ENCODE data around the gene KLHL7. TPM values are rescaled to one million over a fixed set of nuclear protein-coding genes. Genes with fewer than 3 reads are reported as not detected.

KLHL7 gene
- total RNA-seq, 1 experiment from 2014 or later: 20.6 TPM

DNA sequence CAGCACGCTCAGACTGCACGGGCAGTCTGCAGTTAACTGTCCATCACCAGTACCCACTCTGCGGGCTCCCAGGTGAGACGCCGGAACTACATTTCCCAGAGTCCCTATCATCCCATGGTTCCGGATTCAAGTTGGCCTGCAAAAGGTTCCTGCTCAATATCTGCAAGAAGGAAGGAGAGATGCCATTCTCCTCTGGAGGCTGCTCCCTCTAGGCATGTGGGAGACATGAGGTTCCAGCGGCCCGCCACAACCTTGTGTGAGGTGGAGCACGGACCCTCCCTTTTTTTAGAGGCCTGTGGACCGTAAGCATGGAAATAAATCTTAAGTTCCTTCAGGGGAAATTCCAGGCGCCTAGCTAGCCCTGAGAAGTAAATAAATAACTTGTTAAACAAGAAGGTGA lies 106.0 kb downstream of the KLHL7 start:
- Histone ChIP-seq H3K27ac (ENCODE audit: low read depth, low read length) (no peak overlapping the region), H3K9me3 (ENCODE audit: control insufficient read depth in 1 of 2, insufficient read depth in 1 of 2, low read depth in 1 of 2, low read length in 2 of 2) (no peaks in the 10 kb centered on the region), H3K4me2 (ENCODE audit: low read length) (no peak overlapping the region), H3K27me3 (ENCODE audit: insufficient read depth, low read length) (no peaks in the 10 kb centered on the region), H3K36me3 (ENCODE audit: control insufficient read depth in 1 of 2, insufficient read depth in 2 of 2, low read length in 2 of 2) (no peaks in the 10 kb centered on the region), H3K79me2 (ENCODE audit: insufficient read depth, low read length) (no peaks in the 10 kb centered on the region), H3K4me1 (ENCODE audit: control insufficient read depth in 1 of 2, insufficient read depth in 2 of 2, low read length in 2 of 2) (no peaks in the 10 kb centered on the region), H3K9ac (ENCODE audit: low read length) (no peak overlapping the region), H4K20me1 (ENCODE audit: insufficient read depth) (no peaks in the 10 kb centered on the region), H3K4me3 (replicated peaks in 1 of 2; ENCODE audit: low read depth in 1 of 2, low read length in 2 of 2) (no peak overlapping the region), H2AFZ (ENCODE audit: low read depth, low read length, poor library complexity, severe bottlenecking) (no peak overlapping the region), H3K9me2 (ENCODE audit: insufficient read depth) (no peaks in the 10 kb centered on the region)
- intact Hi-C loops (cut with micrococcal nuclease): no loop called here
- ATAC-seq: no peak
- ChIA-PET POLR2A (no interaction called here), RAD21 (ENCODE audit: low non-redundant PET in 1 of 2, low total read pairs in 2 of 2, uncharacterized antibody in 2 of 2, unreplicated experiment in 2 of 2) (no interaction called here), CTCF (no interaction called here)
- no TSS peak for BruUV-seq (replicated peaks)
- TF ChIP-seq CBX3 (IDR thresholded peaks at IDR 0.05; ENCODE audit: low read depth): no peak
- TF ChIP-seq SP1 (IDR thresholded peaks at IDR 0.05; ENCODE audit: low read depth): no peak
- no peak for DNase-seq (ENCODE audit: low read depth, low spot score)

DNA sequence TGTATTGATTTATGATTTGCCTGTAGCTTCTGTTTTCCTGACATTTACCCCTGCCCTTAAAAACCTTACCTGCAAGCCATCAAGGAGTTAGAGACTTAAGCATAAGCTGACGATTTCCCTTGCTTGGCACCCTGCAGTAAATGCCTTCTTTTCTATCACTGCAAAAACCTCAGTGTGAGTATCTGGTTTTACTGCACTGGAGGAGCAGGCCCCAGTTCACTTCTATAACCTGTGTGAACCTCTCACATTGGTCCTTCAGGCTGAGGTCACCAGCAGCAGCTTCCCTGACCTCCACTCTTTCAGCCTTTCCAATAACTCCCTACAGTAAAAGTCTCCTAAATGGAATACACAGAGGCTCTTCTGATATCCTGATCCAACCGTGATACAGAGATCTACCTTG lies 106.8 kb downstream of the KLHL7 start:
- BruUV-seq (replicated peaks): no TSS peak
- H3K9me2 ChIP-seq (ENCODE audit: insufficient read depth): no peaks in the 10 kb centered on the region
- no peak overlapping the region for H2AFZ ChIP-seq (ENCODE audit: low read depth, low read length, poor library complexity, severe bottlenecking)
- H3K4me2 ChIP-seq (ENCODE audit: low read length): no peak overlapping the region
- no peaks in the 10 kb centered on the region for H3K9me3 ChIP-seq (ENCODE audit: control insufficient read depth in 1 of 2, insufficient read depth in 1 of 2, low read depth in 1 of 2, low read length in 2 of 2)
- H4K20me1 ChIP-seq (ENCODE audit: insufficient read depth): no peaks in the 10 kb centered on the region
- ChIA-PET POLR2A (no interaction called here), RAD21 (ENCODE audit: low non-redundant PET in 1 of 2, low total read pairs in 2 of 2, uncharacterized antibody in 2 of 2, unreplicated experiment in 2 of 2) (no interaction called here), CTCF (no interaction called here)
- ATAC-seq (no peak), DNase-seq (ENCODE audit: low read depth, low spot score) (no peak)
- no peaks in the 10 kb centered on the region for H3K79me2 ChIP-seq (ENCODE audit: insufficient read depth, low read length)
- H3K9ac ChIP-seq (ENCODE audit: low read length): no peak overlapping the region
- intact Hi-C loops (cut with micrococcal nuclease): no loop called here
- H3K36me3 ChIP-seq (ENCODE audit: control insufficient read depth in 1 of 2, insufficient read depth in 2 of 2, low read length in 2 of 2): no peaks in the 10 kb centered on the region
- H3K27me3 ChIP-seq (ENCODE audit: insufficient read depth, low read length): no peaks in the 10 kb centered on the region
- H3K4me1 ChIP-seq (ENCODE audit: control insufficient read depth in 1 of 2, insufficient read depth in 2 of 2, low read length in 2 of 2): no peaks in the 10 kb centered on the region
- no peak overlapping the region for H3K27ac ChIP-seq (ENCODE audit: low read depth, low read length)
- H3K4me3 ChIP-seq (replicated peaks in 1 of 2; ENCODE audit: low read depth in 1 of 2, low read length in 2 of 2): no peak overlapping the region
- TF ChIP-seq, protein P1, sequence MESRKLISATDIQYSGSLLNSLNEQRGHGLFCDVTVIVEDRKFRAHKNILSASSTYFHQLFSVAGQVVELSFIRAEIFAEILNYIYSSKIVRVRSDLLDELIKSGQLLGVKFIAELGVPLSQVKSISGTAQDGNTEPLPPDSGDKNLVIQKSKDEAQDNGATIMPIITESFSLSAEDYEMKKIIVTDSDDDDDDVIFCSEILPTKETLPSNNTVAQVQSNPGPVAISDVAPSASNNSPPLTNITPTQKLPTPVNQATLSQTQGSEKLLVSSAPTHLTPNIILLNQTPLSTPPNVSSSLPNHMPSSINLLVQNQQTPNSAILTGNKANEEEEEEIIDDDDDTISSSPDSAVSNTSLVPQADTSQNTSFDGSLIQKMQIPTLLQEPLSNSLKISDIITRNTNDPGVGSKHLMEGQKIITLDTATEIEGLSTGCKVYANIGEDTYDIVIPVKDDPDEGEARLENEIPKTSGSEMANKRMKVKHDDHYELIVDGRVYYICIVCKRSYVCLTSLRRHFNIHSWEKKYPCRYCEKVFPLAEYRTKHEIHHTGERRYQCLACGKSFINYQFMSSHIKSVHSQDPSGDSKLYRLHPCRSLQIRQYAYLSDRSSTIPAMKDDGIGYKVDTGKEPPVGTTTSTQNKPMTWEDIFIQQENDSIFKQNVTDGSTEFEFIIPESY (IDR thresholded peaks at IDR 0.05; ENCODE audit: extremely low read depth, insufficient replicate concordance, low read length): no peak
- TF ChIP-seq CEBPB (IDR thresholded peaks at IDR 0.05; ENCODE audit: low read depth) (no peak), EGR1 (IDR thresholded peaks at IDR 0.05; ENCODE audit: low read depth) (no peak), TCF7L2 (IDR thresholded peaks at IDR 0.05; ENCODE audit: borderline replicate concordance, extremely low read depth, insufficient read depth, insufficient read length) (no peak), JUND (IDR thresholded peaks at IDR 0.05) (no peak), SRF (IDR thresholded peaks at IDR 0.05; ENCODE audit: low read depth) (no peak), FOSL1 (IDR thresholded peaks at IDR 0.05; ENCODE audit: low read depth) (no peak), ELF1 (IDR thresholded peaks at IDR 0.05; ENCODE audit: borderline replicate concordance, low read depth) (no peak), EZH2 (IDR thresholded peaks at IDR 0.05) (no peak), EZH2phosphoT487 (IDR thresholded peaks at IDR 0.05; ENCODE audit: borderline replicate concordance) (no peak)
- TF ChIP-seq, protein P2, sequence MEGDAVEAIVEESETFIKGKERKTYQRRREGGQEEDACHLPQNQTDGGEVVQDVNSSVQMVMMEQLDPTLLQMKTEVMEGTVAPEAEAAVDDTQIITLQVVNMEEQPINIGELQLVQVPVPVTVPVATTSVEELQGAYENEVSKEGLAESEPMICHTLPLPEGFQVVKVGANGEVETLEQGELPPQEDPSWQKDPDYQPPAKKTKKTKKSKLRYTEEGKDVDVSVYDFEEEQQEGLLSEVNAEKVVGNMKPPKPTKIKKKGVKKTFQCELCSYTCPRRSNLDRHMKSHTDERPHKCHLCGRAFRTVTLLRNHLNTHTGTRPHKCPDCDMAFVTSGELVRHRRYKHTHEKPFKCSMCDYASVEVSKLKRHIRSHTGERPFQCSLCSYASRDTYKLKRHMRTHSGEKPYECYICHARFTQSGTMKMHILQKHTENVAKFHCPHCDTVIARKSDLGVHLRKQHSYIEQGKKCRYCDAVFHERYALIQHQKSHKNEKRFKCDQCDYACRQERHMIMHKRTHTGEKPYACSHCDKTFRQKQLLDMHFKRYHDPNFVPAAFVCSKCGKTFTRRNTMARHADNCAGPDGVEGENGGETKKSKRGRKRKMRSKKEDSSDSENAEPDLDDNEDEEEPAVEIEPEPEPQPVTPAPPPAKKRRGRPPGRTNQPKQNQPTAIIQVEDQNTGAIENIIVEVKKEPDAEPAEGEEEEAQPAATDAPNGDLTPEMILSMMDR (IDR thresholded peaks at IDR 0.05 in 2 of 3, conservative IDR thresholded peaks at IDR 0.05 in 1 of 3; ENCODE audit: borderline replicate concordance in 1 of 3, insufficient read depth in 1 of 3, low read depth in 2 of 3, low read length in 2 of 3): no peak
- TF ChIP-seq, protein P3, sequence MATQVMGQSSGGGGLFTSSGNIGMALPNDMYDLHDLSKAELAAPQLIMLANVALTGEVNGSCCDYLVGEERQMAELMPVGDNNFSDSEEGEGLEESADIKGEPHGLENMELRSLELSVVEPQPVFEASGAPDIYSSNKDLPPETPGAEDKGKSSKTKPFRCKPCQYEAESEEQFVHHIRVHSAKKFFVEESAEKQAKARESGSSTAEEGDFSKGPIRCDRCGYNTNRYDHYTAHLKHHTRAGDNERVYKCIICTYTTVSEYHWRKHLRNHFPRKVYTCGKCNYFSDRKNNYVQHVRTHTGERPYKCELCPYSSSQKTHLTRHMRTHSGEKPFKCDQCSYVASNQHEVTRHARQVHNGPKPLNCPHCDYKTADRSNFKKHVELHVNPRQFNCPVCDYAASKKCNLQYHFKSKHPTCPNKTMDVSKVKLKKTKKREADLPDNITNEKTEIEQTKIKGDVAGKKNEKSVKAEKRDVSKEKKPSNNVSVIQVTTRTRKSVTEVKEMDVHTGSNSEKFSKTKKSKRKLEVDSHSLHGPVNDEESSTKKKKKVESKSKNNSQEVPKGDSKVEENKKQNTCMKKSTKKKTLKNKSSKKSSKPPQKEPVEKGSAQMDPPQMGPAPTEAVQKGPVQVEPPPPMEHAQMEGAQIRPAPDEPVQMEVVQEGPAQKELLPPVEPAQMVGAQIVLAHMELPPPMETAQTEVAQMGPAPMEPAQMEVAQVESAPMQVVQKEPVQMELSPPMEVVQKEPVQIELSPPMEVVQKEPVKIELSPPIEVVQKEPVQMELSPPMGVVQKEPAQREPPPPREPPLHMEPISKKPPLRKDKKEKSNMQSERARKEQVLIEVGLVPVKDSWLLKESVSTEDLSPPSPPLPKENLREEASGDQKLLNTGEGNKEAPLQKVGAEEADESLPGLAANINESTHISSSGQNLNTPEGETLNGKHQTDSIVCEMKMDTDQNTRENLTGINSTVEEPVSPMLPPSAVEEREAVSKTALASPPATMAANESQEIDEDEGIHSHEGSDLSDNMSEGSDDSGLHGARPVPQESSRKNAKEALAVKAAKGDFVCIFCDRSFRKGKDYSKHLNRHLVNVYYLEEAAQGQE (IDR thresholded peaks at IDR 0.05; ENCODE audit: low read depth): no peak
- TF ChIP-seq, protein P4, sequence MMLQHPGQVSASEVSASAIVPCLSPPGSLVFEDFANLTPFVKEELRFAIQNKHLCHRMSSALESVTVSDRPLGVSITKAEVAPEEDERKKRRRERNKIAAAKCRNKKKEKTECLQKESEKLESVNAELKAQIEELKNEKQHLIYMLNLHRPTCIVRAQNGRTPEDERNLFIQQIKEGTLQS (IDR thresholded peaks at IDR 0.05): no peak

Data from HCT116 (cell line).